ENCODE data around the gene DMBX1.

GRCh38 chr1:46461017-46461808 lies 28.4 kb upstream of the DMBX1 start:
- TF ChIP-seq POLR2A (IDR thresholded peaks at IDR 0.05; ENCODE audit: low read length) (no peak), GATA1 (IDR thresholded peaks at IDR 0.05; ENCODE audit: low read depth, low read length) (no peak)
